Mesothelial cell of epicardium (in vitro differentiated cells): ENCODE data around the gene OR9K2. TPM values are rescaled to one million over a fixed set of nuclear protein-coding genes. Genes with fewer than 3 reads are reported as not detected.
"Not testable (repeated sequence)": the region's sequence is repeated elsewhere in the genome, so short reads cannot be mapped to it uniquely, and the experiment has no call there.

ENCODE experiments used
- DNase-seq, 2 experiments: peaks; one replicate each; pipeline ENCODE4 v3.0.0; 2021; ENCODE audit warnings: low spot score in 2 of 2; ENCODE audit not compliant: unreplicated experiment in 2 of 2
- H3K27ac Mint-ChIP-seq: 2 replicates; pipeline ENCODE4 v1.8.0; 2021; ENCODE audit warnings: mixed read lengths
- H3K27me3 Mint-ChIP-seq: 2 replicates; pipeline ENCODE4 v1.8.0; 2021; ENCODE audit warnings: low read depth, mixed read lengths
- H3K36me3 Mint-ChIP-seq: 2 replicates; pipeline ENCODE4 v1.8.0; 2021; ENCODE audit warnings: mixed read lengths
- H3K4me1 Mint-ChIP-seq: 2 replicates; pipeline ENCODE4 v1.8.0; 2021; ENCODE audit warnings: mixed read lengths
- H3K4me3 Mint-ChIP-seq: 2 replicates; pipeline ENCODE4 v1.8.0; 2021; ENCODE audit warnings: mild to moderate bottlenecking, moderate library complexity, mixed read lengths
- H3K9me3 Mint-ChIP-seq: 2 replicates; pipeline ENCODE4 v1.8.0; 2021; ENCODE audit warnings: mixed read lengths
- CTCF ChIP-seq: fragments of 200-600 bp; sonication (generic); IDR thresholded peaks from one replicate; pipeline ENCODE4 v1.5.0; 2021; ENCODE audit warnings: antibody characterized with exemption; ENCODE audit not compliant: unreplicated experiment
- total RNA-seq: library from RNA; stranded (reverse); gene quantifications from 3 replicates; pipeline ENCODE4 v1.2.1, GENCODE V29; 2021

Gene OR9K2
- total RNA-seq, 1 donor from 2014 or later, result not detected

- TF ChIP-seq CTCF, result peak; percentile 76
- Mint-ChIP-seq H3K9me3 (no peaks in the 10 kb centered on the region), H3K27ac (no peak overlapping the region), H3K4me1 (no peaks in the 10 kb centered on the region), H3K4me3 (no peak overlapping the region), H3K36me3 (no peaks in the 10 kb centered on the region), H3K27me3 (peaks cover 11% of the 10 kb centered on the region)
- peak in 1 of 2 experiments; percentile 46 for DNase-seq
Observed at GRCh38 chr12:55142669-55143565, 16.7 kb downstream of the OR9K2 start.

GRCh38 chr12:55143566-55143870 lies 17.3 kb downstream of the OR9K2 start:
- no peaks in the 10 kb centered on the region for H3K9me3 Mint-ChIP-seq
- H3K4me1 Mint-ChIP-seq, result no peaks in the 10 kb centered on the region
- peak; percentile 38 for TF ChIP-seq CTCF
- no peak overlapping the region for H3K4me3 Mint-ChIP-seq
- no peaks in the 10 kb centered on the region for H3K36me3 Mint-ChIP-seq
- DNase-seq, result no peak
- peaks cover 11% of the 10 kb centered on the region for H3K27me3 Mint-ChIP-seq
- no peak overlapping the region for H3K27ac Mint-ChIP-seq

DNA sequence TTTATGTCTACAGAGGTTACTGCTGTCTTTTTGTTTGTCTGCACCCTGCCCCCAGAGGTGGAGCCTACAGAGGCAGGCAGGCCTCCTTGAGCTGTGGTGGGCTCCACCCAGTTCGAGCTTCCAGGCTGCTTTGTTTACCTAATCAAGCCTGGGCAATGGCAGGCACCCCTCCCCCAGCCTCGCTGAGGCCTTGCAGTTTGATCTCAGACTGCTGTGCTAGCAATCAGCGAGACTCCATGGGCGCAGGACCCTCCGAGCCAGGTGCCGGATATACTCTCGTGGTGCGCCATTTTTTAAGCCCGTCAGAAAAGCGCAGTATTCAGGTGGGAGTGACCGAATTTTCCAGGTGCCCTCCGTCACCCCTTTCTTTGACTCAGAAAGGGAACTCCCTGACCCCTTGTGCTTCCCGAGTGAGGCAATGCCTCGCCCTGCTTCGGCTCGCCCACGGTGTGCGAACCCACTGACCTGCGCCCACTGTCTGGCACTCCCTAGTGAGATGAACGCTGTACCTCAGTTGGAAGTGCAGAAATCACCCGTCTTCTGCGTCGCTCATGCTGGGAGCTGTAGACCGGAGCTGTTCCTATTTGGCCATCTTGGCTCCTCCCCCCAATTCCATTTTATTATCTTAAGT lies 40.9 kb downstream of the OR9K2 start:
- not testable (repeated sequence) for DNase-seq, H3K4me3 Mint-ChIP-seq, H3K27me3 Mint-ChIP-seq, H3K4me1 Mint-ChIP-seq, H3K9me3 Mint-ChIP-seq, H3K36me3 Mint-ChIP-seq, H3K27ac Mint-ChIP-seq

DNA sequence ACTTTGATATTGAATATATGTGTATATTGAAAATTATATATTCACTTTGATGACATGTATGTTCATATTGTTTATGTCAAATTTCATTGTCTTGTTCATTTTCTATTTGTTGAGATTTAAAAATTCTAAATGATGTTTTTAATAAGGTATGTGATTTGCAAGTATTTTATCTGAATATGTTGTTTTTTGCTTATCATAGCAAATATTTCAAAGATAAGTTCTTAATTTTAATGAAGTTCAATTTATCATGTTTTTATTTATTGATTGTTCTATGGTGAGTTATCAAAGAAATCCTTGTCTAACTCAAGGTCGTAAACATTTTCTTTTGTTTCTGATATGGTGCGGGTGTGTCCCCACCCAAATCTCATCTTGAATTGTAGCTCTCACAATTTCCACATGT lies 45.2 kb downstream of the OR9K2 start:
- Mint-ChIP-seq H3K9me3 (no peaks in the 10 kb centered on the region), H3K4me1 (no peaks in the 10 kb centered on the region), H3K27me3 (peaks cover 5% of the 10 kb centered on the region), H3K4me3 (no peak overlapping the region), H3K36me3 (no peaks in the 10 kb centered on the region), H3K27ac (no peak overlapping the region)
- TF ChIP-seq CTCF, result no peak
- DNase-seq, result no peak

DNA sequence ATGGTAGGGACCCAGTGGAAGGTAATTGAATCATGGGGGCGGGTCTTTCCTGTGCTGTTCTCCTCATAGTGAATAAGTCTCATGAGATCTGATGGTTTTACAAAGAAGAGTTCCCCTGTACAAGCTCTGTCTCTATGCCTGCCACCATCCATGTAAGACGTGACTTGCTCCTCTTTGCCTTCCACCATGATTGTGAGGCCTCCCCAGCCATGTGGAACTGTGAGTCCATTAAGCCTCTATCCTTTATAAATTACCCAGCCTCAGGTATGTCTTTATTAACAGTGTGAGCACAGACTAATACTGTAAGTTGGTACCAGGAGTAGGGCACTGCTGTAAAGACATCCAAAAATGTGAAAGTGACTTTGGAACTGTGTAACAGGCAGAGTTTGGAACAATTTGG lies 45.6 kb downstream of the OR9K2 start:
- not testable (repeated sequence) for DNase-seq, H3K4me3 Mint-ChIP-seq, H3K27ac Mint-ChIP-seq

GRCh38 chr12:55172686-55173085 lies 46.5 kb downstream of the OR9K2 start:
- Mint-ChIP-seq H3K4me3 (no peak overlapping the region), H3K27ac (no peak overlapping the region), H3K36me3 (no peaks in the 10 kb centered on the region), H3K9me3 (no peaks in the 10 kb centered on the region), H3K27me3 (peaks cover 7% of the 10 kb centered on the region), H3K4me1 (no peaks in the 10 kb centered on the region)
- TF ChIP-seq CTCF, result no peak
- DNase-seq, result no peak

More for the DNA sequence above, 45.6 kb downstream of the OR9K2 start:
- not testable (repeated sequence) for H3K36me3 Mint-ChIP-seq, H3K27me3 Mint-ChIP-seq, H3K9me3 Mint-ChIP-seq, H3K4me1 Mint-ChIP-seq
